ENCODE results near the gene CXCL13.

DNA sequence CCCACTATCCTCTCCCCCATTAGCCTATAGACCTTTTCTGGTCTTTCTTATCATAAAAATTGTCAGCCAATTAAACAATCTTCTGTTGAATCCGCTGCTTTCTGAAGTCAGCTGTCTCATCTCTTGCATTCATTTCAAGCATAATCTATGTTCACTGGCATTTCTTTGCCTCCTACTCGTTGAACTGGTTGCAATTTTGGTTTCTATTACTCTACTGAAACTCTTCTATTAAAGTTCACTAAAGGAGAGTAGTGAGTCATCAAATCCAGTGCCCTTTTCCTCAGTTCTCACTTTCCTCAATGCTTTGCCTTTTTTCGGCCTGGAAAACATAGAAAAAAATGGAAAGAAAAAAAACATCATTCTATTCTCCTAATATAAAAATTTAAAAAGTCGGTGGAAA lies 23.9 kb upstream of the CXCL13 start:
- TF ChIP-seq, protein P1, sequence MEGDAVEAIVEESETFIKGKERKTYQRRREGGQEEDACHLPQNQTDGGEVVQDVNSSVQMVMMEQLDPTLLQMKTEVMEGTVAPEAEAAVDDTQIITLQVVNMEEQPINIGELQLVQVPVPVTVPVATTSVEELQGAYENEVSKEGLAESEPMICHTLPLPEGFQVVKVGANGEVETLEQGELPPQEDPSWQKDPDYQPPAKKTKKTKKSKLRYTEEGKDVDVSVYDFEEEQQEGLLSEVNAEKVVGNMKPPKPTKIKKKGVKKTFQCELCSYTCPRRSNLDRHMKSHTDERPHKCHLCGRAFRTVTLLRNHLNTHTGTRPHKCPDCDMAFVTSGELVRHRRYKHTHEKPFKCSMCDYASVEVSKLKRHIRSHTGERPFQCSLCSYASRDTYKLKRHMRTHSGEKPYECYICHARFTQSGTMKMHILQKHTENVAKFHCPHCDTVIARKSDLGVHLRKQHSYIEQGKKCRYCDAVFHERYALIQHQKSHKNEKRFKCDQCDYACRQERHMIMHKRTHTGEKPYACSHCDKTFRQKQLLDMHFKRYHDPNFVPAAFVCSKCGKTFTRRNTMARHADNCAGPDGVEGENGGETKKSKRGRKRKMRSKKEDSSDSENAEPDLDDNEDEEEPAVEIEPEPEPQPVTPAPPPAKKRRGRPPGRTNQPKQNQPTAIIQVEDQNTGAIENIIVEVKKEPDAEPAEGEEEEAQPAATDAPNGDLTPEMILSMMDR (IDR thresholded peaks at IDR 0.05): no peak
- no peak for TF ChIP-seq POLR2A (IDR thresholded peaks at IDR 0.05)
